HG03460 (cell line): ENCODE measurements around the gene C22orf23.

ENCODE experiments used
- ATAC-seq: cut with Tn5 transposase; IDR thresholded peaks from one replicate; pipeline ENCODE4 v1.9.1; 2021; ENCODE audit not compliant: unreplicated experiment

The C22orf23 gene

DNA sequence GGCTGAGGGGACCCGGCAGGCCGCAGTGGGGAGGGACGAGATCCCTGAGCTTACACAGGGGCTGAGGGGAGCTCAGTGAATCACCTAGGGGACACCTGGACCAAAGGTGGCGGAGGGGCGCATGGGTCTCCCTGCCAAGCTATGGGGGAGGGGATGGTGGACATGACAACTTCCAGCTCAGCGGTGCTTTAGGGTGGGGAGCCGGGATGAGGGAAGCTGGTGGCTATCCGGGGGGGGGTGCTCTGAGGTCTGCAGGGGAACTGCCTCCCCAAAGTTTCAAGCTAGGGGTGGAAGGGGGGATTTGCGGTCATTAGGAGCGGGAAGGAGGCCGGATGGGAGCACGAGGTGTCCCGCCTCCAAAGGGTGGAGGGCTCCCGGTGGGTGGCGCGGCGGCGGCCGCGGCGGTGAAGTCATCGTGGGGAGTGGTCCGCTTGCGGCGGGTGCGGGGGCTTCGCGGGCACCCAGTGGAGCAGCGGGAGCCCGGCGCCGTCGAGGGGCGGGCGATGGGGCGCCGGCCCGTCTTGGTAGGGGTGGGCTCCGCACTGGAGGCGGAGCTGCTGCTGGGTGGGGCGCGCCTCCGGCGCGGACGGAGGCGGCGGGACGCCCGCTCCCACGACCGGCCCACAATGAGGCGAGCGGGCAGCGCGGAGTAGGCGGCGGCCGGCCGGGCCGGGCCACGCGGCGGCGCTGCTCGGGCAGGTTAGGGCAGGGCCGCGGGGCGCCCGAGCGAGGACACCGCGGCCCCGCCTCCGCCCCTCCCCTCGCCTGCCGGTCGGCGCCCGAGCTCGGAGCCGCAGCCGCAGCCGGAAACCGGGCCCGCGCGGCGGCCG lies 47.7 kb downstream of the C22orf23 start, which contains the start of gene MICALL1:
MICALL1 (plus strand) TSS at position 764 of the 830 bp plus-strand sequence. CDS start 126 bp downstream, outside the sequence.
- ATAC-seq = peak; percentile 73

DNA sequence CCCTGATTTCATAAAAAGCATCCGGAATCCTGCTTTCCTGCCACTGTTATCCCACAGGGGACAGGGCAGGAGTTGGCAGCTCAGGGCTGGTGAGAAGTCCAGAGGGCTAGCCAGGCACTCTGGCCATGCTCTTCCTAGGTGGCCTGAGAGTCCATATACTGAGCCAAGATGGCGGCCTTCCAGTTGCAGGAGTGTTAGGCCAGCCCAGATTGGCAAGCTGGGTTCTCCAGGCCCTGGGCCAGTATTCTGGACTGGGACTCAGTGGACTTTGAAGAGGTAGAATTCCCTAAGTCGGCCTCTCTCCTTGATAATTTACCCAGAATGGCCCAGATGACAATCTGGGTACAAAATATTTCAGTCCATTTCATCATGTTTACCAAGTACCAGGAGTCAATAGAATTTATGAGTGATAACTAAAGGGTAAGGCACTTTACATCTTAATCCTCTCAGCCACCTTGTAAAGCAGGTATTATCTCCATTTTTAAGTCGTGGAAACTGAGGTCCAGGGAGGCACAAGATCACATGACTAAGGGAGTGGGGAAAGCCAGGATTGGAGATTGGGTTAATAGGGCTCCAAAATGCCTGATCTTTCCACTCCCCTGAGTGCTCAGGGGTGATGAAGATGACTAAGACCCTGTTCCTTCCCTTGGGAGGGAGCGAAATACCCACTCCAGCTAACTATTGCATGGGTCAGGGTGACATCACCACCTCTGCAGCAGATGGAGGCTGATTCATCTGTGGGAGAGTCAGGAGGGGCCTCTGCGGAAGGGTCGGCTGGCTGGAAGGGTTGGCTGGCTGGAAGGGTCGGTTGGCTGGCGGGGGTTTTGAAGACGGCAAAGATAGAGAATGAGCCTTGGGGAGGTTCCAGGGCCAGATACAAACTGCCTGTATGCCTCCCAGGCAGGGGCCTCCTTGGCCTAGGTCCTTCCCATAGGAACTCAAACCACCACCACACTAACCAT lies 48.5 kb downstream of the C22orf23 start:
- ATAC-seq = no peak

DNA sequence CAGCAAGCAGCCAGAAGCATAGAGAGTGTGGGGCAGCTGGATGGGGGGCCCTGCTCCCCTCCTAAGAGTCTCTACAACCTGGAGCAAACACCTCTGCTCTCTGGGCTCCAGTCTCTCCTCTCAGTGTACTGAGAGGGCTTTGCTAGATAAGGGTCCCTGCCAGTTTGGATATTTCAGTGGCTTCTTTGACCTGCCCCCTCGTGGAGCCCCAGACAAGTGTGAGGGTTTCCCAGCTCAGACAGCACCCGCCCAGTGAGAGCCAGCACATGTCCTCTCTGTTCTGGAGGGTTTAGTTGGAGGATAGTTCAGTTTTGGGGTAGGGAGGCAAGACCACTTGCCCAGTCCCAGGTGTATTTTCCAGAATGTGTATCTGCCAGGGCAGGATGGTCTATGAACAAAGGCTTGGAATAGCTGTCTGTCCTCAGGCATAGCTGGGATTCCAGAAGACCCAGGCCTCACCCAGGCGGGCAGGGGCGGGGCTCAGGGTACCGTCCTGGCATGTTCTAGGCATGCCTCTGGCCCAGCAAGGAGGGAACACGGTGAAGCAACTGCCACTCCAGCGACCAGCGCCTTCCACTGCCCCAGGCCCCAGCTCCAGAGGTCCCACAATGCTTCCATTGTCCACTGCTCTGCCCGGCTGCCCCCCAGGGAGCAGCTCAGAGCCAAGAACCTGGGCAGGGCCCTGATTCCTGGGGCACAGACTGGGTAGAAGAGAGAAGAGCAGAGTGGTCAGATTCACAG lies 54.8 kb downstream of the C22orf23 start:
- no peak for ATAC-seq

DNA sequence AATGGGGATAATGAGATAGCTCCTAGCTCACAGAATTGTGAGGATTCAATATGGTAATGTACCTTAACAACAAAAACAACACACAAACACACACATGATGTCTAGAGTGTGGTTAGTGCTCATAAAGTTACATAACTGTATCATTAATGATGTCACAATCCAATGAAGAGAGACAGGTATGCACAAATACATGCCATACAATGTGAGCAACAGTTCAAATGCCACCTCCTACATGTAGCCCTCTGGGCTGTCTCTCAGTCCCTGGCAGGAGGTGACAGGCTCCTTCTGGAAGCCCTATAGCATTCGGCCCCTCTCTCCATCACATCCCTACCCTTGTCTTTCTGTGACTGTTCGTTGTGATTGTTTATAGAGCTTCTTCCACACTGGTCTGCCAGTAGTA lies 55.6 kb downstream of the C22orf23 start:
- no peak for ATAC-seq

DNA sequence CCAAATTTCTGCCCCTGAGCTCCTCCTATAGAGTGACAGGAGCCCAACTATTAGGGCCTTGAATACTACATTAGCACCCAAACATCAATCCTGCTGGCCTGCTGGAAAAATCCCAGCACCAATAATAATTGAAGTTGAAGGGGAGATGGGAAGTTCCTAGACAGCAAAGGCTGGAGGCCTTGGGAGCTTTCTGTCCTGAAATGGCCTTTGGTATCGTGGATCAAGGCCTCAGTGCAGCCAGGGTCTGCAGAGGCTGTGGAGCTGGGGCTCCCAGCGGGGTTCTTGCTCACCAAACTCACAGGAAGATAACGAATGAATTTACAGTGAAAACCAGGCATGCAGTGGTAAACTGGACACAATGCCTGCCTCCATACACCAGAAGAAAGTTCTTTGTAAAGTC lies 56.5 kb downstream of the C22orf23 start:
- ATAC-seq = no peak

DNA sequence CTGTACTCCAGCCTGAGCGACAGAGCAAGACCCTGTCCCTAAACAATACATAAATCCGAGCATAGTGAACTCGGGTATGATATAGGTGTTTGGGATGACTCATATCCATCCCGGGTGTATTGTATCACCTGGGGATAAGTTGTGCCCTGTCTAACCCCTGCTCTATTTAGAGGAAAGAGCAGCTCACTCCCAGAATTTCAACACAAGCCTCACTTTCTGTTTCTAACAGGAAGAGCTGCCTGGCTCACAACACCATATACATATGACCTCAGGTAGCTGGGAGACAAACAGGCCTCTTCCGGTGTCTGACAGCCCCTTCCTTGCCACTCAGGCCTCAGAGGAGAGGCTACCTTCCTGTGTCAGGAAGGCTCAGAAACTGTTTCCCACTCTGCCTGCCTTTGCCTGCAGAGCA lies 57.2 kb downstream of the C22orf23 start:
- no peak for ATAC-seq

DNA sequence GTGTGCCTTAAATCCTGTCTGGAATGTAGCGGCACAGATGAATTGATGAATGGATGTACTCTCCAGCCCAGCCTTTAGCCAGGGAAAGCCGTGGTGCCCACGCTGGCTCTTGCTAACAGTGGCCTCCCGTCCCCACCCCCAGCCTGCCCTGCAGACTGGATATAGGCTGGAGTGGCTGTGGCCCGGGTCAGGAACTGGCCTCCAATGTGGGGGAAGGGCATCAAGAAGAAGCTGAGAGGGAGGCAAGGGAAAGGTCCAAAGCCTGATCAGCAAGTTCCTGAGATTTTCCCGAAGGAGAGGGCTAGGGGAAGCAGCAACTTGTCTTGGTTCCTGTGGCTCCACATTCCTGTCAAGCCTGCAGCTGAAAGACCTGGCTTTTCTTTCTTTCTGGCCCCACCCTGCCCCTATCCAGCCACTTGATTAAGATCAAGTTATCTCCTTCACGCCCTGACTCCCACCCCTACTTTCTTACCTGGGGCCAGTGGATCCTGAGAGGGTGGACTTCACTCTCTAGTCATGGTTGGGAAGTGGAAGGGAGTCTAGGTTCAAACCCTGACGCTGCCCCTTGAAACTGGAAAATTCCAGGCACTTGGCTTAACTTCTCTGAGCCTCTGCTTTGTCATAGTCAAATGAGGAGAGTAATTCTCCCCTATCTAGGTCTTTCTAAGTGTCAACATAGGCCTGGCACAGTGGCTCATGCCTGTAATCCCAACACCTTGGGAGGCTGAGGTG lies 58.3 kb downstream of the C22orf23 start:
- ATAC-seq = no peak

DNA sequence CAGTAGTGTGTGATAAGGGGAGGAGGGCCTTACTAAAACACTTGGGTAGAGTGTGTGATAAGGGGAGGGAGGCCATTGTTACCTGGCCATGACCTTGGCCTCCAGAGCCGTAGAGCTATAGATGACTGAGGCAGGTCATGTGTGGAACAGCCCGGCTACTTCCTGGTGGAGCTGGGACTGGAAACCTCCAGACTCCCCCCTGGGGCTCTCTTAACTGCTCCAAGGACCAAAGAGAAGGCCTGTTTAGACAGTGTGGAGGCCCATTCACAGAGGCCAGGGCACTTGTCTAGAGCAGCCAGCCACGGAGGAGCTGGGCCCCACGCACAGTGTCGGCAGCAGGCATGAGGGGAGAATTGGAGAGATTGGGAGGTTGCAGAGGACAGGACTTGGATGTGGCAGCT lies 59.8 kb downstream of the C22orf23 start:
- no peak for ATAC-seq
